Measurements from ENCODE around the gene GCAT.

Gene GCAT

DNA sequence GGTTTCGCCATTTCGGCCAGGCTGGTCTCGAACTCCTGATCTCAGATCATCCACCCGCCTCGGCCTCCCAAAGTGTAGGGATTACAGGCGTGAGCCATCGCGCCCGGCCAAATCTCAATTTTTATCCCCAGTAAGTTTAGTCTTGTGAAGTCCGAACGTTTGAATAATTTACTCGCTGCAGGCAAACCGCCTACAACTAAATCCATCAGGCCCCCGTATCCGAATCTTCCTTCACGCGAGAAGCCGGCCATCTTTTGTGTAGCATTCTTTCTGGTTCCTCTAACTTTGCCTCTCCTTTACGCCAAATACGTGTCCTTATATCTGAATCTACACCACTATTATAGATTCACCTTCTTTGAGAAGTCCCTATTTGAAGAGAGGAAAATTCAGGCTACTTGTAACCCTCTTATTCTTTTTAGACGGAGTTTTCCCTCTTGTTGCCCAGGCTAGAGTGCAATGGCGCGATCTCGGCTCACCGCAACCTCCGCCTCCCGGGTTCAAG lies 40.9 kb downstream of the GCAT start:
- peak; percentile 36 for DNase-seq

DNA sequence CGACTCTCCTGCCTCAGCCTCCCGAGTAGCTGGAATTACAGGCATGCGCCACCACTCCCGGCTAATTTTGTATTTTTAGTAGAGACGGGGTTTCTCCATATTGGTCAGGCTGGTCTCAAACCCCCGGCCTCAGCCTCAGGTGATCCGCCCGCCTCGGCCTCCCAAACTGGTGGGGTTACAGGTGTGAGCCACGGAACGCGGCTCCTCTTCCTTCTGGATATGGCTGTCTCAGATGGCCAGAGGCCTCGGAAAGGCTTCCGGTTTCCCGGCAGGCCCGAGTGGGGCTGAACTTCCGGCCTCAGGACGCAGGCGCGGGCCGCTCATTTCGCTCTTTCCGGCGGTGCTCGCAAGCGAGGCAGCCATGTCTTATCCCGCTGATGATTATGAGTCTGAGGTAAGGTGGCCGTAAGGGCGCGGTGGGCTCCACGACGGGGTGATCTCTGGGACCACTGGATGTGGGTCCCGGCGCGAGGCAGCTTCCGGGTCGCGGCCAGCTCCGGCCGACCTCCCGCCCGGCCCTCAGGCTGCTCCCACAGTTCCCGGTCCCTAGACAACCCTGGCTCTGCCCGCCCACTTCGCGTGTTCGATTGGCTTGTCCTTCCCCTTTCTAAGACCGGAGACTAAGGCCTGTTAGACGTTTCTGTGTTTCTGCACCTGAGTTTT lies 41.5 kb downstream of the GCAT start, which contains the start of gene EIF3L:
Gene EIF3L, plus strand, starts transcription at position 331 of the 663 bp plus-strand sequence. Its CDS starts 31 bp downstream, at position 362.
- DNase-seq, result peak; percentile 87

DNA sequence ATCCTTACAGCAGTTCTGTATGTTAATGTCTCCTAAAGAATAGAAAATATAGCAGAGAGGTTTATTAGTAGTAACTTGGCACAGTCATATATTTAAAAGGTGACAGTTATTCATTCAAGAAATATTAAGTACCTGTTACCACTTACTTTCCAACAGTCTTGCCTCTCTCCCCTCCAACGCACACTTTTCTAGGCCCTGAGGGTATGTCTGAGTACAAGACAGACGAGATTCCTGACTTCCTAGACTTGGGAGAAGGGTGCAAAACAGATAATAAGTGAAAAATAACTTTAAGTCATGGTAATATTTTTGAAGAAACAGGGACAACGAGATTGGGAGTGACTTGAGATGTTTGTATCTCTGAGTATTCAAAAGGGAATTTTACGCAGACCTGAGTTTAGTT lies 43.1 kb downstream of the GCAT start:
- no peak for DNase-seq

DNA sequence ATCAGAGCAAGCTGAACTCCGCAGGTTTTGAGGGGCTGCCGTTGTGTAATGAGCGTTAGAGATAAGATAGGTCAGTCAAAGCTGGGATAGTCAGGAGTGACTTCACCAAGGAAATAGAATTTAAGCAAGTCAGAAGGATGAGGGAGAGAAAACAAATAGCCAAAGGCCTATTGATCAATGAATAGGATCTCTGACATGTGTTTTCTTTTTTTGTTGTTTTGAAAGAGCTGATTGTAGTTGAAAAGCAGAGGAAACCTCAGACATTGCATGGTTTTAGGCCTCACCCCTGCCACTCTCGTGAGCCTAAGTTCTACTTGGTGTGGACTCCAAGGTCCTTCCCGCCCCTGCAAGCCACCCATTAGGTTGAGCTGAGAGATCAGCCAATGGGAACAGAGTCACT lies 44.7 kb downstream of the GCAT start:
- no peak for DNase-seq

DNA sequence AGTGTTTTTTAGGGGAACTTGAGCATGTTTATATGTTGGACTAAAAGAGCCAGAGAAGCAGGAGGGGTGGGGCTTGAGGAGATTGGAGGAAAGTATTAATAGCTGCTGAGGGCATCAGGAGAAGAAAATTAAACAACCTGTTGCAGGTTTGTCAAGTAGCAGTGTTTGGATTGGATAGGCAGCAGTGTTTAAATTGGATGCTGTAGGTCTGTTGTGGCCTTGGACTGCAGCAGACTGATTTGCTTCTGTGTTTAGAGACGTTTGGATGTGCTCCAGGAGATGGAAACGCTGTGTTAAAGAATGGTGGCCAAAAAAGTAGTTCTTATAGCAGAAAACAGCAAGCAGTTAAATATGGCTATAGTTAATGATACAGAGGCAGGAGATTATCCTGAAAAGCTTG lies 47.2 kb downstream of the GCAT start:
- no peak for DNase-seq

DNA sequence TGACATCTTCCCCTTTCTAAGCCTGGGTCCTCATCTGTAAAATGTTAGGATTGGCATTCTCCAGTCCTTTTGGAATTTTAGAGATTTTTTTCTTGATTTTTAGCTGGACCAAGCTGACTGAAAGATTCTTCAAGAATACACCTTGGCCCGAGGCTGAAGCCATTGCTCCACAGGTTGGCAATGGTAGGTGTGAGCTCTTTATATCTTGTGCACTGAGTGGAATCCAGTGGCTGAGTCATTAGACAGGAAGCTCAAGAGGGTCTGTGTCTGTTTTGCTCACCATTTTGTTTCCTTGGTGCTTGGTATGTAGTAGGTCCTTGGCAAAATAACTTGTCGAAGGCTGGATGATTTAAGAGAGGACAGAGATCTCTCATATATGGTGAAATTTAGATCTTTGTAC lies 47.7 kb downstream of the GCAT start:
- DNase-seq, result no peak

DNA sequence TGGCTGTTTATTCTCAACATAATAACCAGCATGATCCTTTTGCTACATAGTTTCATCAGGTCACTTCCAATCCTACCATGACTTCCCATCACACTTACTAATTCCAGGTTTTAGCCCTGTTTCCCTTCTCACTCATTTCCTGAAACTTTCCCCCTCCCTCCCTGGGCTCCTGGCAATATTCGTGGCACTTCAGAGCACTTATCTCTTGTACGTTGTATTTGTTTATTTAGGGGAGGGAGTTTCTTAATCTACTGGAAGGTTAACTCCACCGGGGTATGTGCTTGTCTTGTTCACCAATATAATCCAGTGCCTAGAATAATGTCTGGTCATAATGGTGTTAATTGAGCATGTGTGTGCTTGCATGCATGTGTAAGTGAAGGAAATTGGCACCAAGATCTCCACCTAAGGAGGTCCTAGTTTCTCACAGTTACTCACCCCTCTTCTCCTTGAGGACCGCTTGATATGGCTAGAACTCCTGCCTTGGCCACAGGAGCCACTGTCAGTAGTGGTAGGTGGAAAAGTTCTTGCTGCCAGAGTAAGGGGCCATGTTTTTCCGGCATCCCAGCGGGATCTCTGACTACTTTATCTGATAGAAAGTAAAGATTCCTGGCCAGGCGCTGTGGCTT lies 53.2 kb downstream of the GCAT start:
- DNase-seq, result no peak

DNA sequence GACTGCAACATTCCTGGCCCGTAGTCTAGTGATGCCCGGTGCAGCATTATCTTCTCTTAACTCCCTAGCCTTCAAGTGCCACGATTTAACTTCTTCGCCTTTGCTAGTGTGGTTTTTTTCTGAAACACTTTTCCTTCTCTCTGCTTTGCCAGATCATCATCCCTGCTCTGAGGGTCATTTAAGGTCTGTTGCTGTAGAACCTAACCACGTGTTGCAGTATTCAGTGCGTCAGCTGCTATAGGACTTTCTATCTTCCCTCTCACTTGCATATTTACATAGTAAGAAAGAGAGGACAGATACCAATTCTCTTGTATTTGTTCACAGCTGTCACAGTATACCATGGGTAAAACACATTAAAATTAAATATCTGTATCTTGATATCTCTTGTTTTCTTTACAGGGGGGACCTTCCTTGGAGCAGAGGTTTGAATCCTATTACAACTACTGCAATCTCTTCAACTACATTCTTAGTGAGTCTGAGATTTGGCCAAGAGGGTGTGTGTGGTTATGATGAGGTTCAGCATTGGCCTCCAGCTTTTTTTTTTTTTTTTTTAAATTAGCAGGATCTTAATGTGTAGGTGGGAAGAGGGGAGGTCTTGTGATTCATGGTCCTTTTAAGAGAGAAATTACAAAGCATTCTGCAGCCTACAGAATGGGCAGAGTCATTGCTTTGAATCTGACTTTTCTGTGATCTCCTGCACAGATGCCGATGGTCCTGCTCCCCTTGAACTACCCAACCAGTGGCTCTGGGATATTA lies 55.0 kb downstream of the GCAT start:
- no peak for DNase-seq

DNA sequence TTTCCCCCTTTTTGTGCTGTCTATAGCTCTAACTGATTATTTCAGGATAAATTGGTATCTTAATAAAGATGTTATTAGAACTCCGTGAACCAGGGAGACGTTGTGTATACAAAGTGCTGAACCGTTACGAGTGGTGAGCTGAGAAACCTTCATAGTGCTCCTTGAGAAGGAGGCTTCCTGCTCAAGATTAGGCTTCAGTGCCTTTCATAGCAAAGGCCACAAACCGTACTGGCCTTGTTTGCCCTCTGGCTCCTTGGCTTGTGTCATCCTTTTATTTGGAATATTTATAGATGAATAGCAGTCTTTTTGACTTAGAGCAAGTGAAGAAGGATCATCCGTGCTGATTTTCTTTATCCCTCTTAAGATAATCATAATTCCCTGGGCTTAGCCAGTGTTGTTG lies 57.8 kb downstream of the GCAT start:
- no peak for DNase-seq
